Measurements from ENCODE around the gene AK8. TPM values are rescaled to one million over a fixed set of nuclear protein-coding genes. Genes with fewer than 3 reads are reported as not detected.

AK8 gene
- total RNA-seq, 3 donors from 2014 or later (not counting 1 experiment from before 2014, with no cell fraction given): 0.14 to 0.21 (median 0.18) TPM

- no peaks in the 10 kb centered on the region for H3K9me3 ChIP-seq (ENCODE audit: control insufficient read depth, insufficient read depth, low read length)
- 94% methylated on average over 6 of the region's 7 CpGs for WGBS (ENCODE audit: insufficient coverage)
- Mint-ChIP-seq H3K27me3 (ENCODE audit: low read depth in 2 of 2) (peaks cover 0 to 3% of the 10 kb centered on the region in 2 donors), H3K4me3 (peak overlapping the region; percentile 86), H3K4me1 (peaks cover 15 to 24% of the 10 kb centered on the region in 2 donors), H3K9me3 (no peaks in the 10 kb centered on the region), H3K27ac (peak overlapping the region; percentile 74 to 84), H3K36me3 (no peaks in the 10 kb centered on the region)
- no peak for TF ChIP-seq CTCF (IDR thresholded peaks at IDR 0.05)
- DNase-seq (no peak), ATAC-seq (no peak)
- H3K4me1 ChIP-seq (ENCODE audit: control insufficient read depth, insufficient read depth, low read length): peaks cover 41% of the 10 kb centered on the region
- H3K36me3 ChIP-seq (ENCODE audit: control insufficient read depth, insufficient read depth, low read length): no peaks in the 10 kb centered on the region
- no peaks in the 10 kb centered on the region for H3K27me3 ChIP-seq (ENCODE audit: control insufficient read depth, insufficient read depth, low read length)
- intact Hi-C loops (cut with micrococcal nuclease): no loop called here
- no peak overlapping the region for H3K27ac ChIP-seq (ENCODE audit: low read length)
- H3K4me3 ChIP-seq (ENCODE audit: low read length): no peak overlapping the region
These were observed 2.2 kb upstream of the AK8 start for GRCh38 chr9:132880324-132880661.

- no peak for TF ChIP-seq CTCF (IDR thresholded peaks at IDR 0.05)
- DNase-seq: peak in 1 of 2 donors; percentile 18
These were observed 1.6 kb upstream of the AK8 start for GRCh38 chr9:132879457-132880323.

GRCh38 chr9:132878695-132879456, 792 bp upstream of the AK8 start, which contains the start of gene SPACA9:
Gene SPACA9 (plus strand): TSS chr9:132878898. CDS start chr9:132883948, 5,050 bp downstream.
- peak in 2 of 3 donors; percentile 20 to 22 for ATAC-seq
- WGBS (ENCODE audit: insufficient coverage): 29% methylated on average over 41 of the region's 42 CpGs
- H3K4me3 ChIP-seq (ENCODE audit: low read length): peak within 1 kb of the TSS; percentile 78

More at GRCh38 chr9:132879457-132880323, 1.6 kb upstream of the AK8 start:
- H3K36me3 ChIP-seq (ENCODE audit: control insufficient read depth, insufficient read depth, low read length): no peaks in the 10 kb centered on the region
- H3K36me3 Mint-ChIP-seq: no peaks in the 10 kb centered on the region
- 63% methylated on average over 5 of the region's 6 CpGs for WGBS (ENCODE audit: insufficient coverage)
- H3K9me3 ChIP-seq (ENCODE audit: control insufficient read depth, insufficient read depth, low read length): no peaks in the 10 kb centered on the region
- no peaks in the 10 kb centered on the region for H3K27me3 ChIP-seq (ENCODE audit: control insufficient read depth, insufficient read depth, low read length)
- peak overlapping the region; percentile 56 for H3K27ac ChIP-seq (ENCODE audit: low read length)
- peaks cover 15 to 24% of the 10 kb centered on the region in 2 donors for H3K4me1 Mint-ChIP-seq
- H3K4me3 Mint-ChIP-seq: peak overlapping the region; percentile 86
- peaks cover 0 to 5% of the 10 kb centered on the region in 2 donors for H3K27me3 Mint-ChIP-seq (ENCODE audit: low read depth in 2 of 2)
- ATAC-seq: no peak
- H3K27ac Mint-ChIP-seq: peak overlapping the region; percentile 74 to 84
- intact Hi-C loops (cut with micrococcal nuclease): no loop called here
- no peak overlapping the region for H3K4me3 ChIP-seq (ENCODE audit: low read length)
- H3K4me1 ChIP-seq (ENCODE audit: control insufficient read depth, insufficient read depth, low read length): peaks cover 40% of the 10 kb centered on the region
- H3K9me3 Mint-ChIP-seq: no peaks in the 10 kb centered on the region

More at GRCh38 chr9:132878695-132879456, 792 bp upstream of the AK8 start, which contains the start of gene SPACA9:
- Mint-ChIP-seq H3K27me3 (ENCODE audit: low read depth in 2 of 2) (peaks cover 0 to 6% of the 10 kb centered on the region in 2 donors), H3K9me3 (no peaks in the 10 kb centered on the region), H3K4me1 (peaks cover 15 to 24% of the 10 kb centered on the region in 2 donors), H3K27ac (peak within 1 kb of the TSS; percentile 74 to 84), H3K4me3 (peak within 1 kb of the TSS; percentile 86), H3K36me3 (no peaks in the 10 kb centered on the region)
- H3K36me3 ChIP-seq (ENCODE audit: control insufficient read depth, insufficient read depth, low read length): no peaks in the 10 kb centered on the region
- peak within 1 kb of the TSS; percentile 56 for H3K27ac ChIP-seq (ENCODE audit: low read length)
- intact Hi-C loops (cut with micrococcal nuclease): loop anchor here (1.0 kb wide), 2 partner anchors 65 to 209 kb away; partner anchors contain the start of genes GTF3C4 and TSC1
- peak in 1 of 2 donors; percentile 46 for DNase-seq
- no peak for TF ChIP-seq CTCF (IDR thresholded peaks at IDR 0.05)
- H3K9me3 ChIP-seq (ENCODE audit: control insufficient read depth, insufficient read depth, low read length): no peaks in the 10 kb centered on the region
- H3K4me1 ChIP-seq (ENCODE audit: control insufficient read depth, insufficient read depth, low read length): peaks cover 41% of the 10 kb centered on the region
- no peaks in the 10 kb centered on the region for H3K27me3 ChIP-seq (ENCODE audit: control insufficient read depth, insufficient read depth, low read length)

Data from natural killer cell (primary cell).